Epidermal melanocyte (primary cell): ENCODE measurements around the gene RASSF1.

ENCODE experiments used
- DNase-seq: peaks from one replicate; pipeline ENCODE4 v3.0.0; 2011; ENCODE audit warnings: low spot score; ENCODE audit not compliant: insufficient read length

RASSF1 gene

DNA sequence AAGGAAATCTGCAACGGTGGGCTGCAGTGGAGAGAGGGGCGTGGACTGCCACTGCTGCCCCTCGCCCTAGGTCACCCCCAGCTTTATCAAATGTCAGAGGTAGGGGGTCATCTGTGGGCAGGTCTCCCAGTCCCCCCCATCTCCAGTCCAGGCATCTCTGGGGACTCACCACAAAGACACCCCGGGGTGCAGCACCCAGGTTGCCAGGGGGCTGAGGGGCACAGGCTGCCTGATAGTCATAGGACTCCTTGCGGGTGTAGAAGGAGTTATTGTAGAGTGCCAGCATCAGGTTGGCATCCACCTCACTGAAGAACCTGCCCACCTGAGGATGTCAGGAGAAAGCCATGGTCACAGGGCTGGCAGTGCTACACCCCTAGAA, 25.2 kb upstream of the RASSF1 start:
- no peak for DNase-seq

DNA sequence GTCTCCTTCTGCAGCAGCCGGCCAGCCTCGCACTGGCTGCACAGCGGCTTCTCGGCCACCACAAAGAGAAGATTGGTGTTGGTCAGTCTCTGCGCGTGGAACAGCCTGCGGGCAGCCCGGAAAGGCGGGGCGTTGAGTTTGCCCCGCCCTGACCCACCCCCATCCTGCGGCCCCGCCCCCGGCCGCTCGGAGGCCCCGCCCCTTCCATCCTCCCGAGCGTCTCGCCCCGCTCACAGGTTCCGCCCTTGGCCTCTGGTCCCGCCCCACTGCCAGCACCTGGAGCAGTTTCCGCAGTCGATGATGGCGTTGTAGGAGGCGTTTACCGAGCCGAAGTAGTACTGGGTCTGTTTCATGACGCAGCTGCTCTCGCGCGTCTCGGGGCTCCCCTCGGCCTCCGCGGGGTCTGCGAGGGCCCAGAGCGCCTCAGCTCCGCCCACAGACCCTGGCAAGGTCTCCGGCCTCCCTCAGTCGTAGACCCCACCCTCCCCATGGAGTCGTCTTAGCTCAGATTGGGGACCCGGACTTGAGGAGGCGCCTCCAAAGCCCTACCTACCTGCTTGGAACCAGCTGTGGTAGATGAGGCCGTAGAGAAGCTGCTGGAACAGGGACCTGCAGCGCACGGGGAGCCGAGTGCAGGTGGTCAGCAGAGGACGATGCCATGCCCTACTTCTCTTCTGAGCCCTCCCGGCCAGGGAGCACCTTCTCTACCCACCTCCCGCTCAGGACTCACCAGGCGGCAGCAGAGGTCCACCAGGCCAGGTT, 24.6 kb upstream of the RASSF1 start:
- DNase-seq: peak; percentile 75

DNA sequence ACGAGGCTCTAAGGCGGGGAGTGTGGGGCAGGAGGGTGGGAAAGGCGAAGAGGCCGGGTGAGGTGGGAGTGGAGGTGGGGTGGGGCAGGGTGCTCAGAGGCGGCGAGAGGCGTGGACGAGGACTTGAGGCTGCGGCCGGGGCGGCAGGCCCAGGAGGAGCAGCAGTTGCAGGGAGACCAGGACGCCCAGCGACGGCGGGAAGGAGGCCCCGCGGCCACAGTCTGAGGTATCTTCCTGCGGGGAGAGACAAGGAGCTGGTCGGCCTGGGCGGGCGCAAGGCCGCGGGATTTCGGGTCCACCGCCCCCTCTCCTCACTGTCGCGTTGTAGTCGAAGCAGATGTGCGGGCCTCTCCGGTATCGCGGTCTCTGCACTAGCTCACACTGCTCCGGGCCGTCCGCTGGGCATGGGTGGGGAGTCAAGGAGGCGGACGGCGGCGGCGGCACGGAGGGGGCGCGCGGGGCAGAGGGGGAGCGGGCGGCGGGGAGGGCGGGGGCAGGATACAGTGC, 24.0 kb upstream of the RASSF1 start:
- no peak for DNase-seq

DNA sequence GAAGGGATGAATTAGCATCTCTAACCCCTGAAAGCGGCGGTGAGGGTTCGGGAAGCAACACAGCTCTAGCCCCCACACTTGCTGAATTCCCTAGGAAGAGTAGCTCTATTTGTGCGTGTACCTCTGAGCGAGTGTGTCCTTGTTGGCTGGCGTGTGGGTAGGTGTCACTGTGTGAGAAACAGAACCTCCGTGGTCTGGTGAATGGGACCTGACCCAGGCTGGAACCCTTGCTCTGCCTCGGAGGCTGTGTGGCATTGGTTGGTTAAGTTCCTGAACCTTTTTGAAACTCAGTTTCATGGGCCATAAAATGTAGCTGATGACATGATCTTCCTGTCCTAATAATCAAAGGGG, 19.1 kb upstream of the RASSF1 start:
- no peak for DNase-seq

DNA sequence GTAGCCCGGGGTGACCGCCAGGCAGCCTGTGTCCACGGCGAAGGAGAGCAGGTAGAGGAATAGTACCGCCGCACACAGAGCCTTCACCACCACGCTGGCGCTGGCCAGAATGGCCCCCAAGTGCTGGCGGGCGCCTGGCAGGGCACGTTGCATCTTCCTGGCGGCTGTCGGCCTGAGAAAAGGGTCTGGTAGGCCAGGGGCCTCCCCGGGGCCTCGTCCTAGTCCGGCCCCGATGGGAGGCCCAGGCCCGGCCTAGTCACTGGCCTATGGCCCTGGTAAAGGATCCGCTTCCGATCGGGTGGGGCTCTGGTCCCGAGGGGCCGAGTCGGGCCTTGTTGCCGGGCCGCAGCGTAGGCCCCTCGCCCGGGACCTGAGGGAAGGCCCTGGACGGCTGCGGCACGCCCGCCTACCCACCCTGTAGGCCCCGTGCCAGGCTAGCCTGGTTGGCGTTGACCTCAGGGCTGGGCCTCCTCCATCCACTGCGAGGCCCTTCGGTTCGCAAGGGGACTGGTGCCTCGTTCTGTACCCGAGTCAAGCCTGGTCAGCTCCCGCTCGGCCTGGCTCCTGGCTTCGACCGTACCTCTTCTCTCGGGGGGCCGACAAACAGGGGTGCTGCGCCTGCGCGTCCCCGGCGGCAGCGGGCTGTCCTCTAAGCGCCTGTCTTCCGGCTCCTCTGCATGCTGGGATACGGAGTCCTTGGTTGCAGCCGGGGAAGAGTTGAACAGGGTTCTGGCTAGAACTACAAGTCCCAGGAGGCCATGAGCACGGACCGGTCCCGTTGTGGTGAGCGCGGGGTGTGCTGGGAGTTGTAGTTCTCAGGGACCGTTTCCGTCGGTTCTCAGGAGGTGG, 18.5 kb upstream of the RASSF1 start, which contains the start of gene TMEM115:
Gene TMEM115, minus strand, starts transcription at position 611 of the 849 bp plus-strand sequence. Its CDS starts 458 bp downstream, at position 153.
- DNase-seq: peak; percentile 96

DNA sequence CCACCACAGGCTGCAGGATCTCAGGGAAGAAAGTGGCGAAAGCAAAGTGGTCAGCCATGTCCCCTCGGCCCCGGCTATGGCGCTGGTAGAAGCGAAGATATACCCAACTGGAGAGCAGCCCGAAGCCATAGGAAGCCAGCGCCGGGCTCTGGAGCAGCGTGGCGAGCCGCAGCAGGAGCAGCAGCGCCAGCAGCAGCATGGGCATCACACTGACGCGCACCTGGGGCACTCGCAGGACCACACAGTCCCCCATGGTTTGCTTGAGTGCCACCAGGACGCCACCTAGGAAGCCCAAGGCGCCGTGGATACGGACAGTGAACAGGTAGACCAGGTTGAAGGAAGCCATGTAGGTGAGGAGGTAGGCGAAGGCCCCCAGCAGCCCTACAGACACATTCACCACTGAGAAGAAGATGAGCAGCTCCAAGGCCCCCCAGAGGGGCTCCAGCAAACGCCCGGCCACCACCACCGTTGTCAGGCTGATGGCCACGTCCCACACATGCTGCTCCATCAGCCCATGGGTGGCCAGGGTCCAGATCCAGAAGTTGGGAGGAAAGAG, 17.8 kb upstream of the RASSF1 start:
- no peak for DNase-seq

DNA sequence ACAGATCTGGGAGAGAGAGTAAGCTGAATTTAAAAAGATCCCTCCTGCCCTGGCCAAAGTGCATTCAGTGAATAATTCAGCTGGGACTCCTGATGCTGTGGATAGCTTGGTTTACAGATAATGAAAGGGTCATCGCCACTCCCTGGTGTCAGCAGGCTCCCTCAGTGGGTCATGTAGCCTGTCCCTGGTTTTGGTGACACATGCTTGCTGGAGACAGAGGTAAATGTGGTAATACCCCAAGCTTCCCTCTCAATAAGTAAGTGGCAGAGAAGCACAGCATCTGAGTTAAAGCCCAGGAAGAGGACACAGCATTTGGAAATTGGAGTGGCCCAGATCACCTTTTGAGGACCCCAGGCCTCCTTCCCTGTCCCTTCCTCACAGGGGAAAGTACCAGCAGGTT, 16.8 kb upstream of the RASSF1 start:
- DNase-seq: no peak

DNA sequence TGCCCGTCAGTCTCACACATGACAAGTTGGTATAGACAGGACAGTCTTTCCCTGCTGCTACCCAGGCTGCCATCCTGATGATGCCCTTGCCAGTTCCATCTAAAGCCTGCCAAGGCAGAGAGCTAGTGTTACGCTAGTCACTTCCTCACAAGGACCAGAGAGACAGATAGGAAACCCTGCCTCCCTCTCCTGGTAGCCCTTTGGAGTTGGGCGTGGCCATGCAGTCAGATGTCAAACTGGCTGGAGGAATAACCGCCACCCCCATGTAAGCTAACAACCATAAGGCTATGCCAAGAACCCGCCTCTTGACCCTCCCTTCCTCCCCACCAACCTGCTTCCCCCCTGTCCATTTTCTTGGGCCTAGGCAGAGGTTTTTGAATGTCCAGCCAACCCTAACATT, 15.9 kb upstream of the RASSF1 start:
- DNase-seq: no peak

DNA sequence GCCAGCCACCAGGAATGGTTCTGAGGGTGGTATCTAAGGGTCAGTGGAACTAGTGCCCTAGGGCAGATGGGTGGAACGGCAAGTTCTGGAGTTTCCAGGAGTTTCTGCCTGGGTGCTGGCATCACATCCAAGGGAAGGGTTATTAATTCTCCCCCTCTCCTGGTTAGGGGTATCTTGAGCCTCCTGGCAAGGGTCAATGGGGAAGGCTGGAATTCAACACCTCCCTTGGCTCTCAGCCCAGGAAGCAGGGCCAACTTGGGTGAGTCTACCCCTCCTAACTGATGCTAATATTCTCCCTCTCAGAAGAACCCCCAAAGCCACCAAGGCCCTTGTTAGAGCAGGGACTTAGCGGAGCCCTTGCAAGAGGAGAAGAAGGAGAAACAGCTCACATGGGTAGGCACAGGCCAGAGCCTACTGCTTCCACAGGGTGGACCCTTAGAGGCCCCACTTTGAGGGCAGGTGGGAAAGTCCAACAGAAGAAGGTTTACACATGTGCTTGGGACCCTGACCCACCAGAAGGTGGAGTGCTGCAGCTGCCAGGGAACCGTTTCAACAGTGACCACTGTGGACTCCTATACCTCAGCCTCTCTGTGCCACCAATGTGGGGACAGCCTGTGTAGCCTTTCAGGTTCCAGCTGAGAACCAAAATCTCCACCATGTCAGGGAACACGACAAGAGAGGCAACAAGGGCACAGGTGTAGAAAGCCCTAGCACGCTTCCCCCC, 15.4 kb upstream of the RASSF1 start:
- no peak for DNase-seq

DNA sequence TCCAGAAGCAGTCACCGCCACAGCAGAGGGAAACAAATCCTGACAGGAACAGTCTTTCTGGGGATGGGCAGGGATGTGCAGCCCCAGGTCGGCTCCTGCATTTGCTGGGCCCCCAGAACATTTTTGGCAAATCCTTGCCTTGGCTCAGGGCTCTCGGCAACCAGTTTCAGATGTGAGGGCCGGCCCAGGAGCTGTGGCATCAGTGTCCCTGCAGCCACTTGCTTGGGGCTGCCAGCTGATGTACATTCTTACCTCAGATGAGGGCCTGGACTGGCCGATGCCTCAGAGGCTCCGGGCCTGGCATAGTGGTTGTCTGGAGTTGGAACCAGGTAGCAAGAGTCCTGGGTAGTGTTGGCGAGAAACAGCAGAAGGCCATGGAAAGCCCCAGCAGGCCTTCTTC, 14.2 kb upstream of the RASSF1 start:
- DNase-seq: no peak

DNA sequence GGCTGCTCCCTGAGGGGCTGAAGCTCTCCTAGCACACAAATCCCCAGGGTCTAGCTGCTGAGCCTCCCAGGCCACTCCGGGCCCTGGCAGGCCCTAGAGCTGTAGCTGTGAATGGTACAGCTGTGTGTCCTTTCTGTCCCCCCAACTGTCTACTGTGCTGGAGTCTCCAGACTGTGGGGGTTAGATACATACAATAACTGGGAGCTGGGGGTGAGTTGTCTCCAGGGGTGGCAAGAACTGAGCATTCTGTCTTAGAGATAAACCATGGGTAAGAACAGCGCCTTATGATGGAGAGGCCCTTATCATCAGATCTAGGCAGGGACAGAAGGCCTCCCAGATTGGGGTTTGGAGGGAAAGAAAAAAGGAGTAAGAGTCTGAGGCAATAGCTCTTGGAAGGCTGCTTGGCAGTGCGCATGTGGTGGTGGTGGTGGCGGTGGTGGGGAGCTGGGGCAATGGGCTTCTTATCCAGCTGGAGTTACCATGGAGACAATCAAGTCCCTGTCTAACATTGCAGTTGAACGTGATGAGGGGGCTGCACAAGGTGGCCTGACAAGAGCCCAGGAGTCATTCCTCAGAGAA, 13.6 kb upstream of the RASSF1 start:
- no peak for DNase-seq

DNA sequence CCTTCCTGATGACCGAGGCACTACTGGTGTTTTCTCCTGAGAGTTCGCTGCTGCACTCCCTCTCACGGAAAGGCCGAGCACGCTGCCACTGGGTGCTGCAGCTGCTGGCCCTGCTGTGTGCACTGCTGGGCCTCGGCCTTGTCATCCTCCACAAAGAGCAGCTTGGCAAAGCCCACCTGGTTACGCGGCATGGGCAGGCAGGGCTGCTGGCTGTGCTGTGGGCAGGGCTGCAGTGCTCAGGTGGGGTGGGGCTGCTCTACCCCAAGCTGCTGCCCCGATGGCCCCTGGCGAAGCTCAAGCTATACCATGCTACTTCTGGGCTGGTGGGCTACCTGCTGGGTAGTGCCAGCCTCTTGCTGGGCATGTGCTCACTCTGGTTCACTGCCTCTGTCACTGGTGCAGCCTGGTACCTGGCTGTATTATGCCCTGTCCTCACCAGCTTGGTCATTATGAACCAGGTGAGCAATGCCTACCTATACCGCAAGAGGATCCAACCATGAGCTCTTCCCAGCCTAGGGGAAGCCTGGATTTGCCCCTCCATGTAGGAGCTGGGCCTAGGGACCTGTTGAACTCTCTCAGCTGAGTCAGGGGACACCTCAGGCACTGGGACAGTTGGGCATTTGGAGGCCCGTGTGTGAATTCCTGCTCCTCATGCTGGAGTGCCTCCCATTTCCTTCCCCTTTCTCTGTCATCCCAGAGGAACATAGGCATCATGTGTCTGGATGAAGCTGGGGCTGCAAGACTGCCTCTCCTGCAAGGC, 12.8 kb upstream of the RASSF1 start:
- DNase-seq: no peak

DNA sequence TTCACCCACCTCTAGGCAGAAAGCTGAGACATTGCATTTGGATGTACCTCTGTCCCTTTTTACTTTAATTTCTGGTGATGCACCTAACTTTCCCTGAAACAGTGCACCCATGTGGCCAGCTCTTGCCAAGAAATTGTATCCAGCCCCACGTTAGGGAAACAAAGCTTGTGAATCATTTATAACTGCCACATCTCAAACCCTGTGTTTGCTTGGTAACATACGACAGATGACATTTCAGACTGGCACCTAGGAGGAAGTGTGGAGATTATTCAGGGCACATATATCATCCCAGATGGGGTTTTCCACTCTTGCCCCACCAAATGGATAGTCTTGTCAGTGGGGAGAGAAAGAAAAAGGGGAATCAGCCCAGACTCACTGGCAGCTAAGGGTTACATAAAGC, 12.1 kb upstream of the RASSF1 start:
- no peak for DNase-seq

DNA sequence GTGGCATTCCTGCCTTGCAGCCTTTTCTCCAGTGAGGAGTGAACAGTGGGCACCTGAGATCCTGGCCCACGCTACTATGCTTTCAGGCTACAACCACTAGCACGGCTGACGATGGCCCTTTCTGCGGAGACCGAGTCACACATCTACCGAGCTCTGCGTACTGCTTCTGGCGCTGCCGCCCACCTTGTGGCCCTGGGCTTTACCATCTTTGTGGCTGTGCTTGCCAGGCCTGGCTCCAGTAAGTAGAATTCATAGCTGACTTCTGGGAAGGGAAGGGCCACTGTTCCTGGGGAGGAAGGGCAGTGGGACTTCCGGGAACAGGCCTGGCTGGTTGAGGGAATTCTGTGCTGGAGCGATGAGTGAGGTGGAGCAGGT, 10.7 kb upstream of the RASSF1 start:
- no peak for DNase-seq

DNA sequence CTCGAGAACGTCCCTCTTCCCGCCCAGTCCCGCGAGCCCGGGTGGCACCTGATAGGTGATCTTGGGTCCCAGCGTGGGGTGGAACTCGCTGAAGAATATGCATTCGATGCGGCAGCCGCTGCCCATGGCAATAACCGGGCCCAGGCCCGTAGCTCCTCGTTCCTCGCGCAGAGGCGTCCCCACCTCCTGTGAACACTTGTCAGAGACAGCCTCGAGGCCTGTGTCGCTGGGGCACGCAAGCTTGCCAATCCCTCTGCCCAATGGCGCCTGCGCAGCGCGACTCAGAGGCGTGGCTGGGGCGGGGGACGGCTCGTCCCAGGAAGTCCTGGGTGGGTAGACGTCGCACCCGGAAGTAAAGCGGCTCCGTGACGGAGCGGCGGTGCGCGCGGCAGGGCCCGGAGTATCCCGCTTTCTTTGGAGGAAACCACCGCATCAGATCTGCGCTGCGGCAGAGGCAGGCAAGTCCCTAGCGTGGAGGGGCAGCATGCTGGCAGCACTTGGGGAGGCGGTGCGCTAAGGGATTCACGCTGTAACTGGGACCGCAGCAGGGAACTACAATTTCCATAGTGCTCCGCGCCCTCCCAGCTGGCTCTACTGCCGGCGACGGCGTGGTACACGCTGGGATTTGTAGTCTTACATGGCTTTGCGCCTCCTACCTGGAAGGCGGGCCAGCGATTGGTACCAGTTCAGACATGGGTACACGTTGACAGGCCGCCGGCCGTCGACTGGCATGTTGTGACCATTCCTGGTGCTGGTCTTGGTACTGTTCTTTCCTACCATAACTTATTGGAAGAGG, 10.1 kb upstream of the RASSF1 start, which contains the start of the genes CYB561D2 and NPRL2:
Gene CYB561D2, plus strand, starts transcription at position 336 of the 796 bp plus-strand sequence. CDS start 572 bp downstream, outside the sequence.
Gene NPRL2, minus strand, starts transcription at position 249 of the 796 bp plus-strand sequence. Its CDS starts 123 bp downstream, at position 126.
- DNase-seq: peak; percentile 99

DNA sequence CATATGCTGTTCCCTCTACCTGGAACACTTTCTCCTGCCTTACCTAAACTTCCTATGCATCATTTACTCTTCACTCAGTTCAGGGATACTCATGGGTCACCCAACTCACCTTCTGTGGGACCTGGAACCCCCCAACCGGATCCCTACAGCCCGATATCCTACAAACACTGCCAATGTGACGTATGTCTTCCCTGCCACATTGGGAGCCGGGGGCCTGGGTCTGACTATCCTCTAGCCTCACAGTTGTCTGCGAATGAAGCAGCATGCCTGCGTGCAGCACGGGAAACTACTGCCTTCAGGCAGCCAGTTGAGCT, 9.5 kb upstream of the RASSF1 start:
- no peak for DNase-seq

DNA sequence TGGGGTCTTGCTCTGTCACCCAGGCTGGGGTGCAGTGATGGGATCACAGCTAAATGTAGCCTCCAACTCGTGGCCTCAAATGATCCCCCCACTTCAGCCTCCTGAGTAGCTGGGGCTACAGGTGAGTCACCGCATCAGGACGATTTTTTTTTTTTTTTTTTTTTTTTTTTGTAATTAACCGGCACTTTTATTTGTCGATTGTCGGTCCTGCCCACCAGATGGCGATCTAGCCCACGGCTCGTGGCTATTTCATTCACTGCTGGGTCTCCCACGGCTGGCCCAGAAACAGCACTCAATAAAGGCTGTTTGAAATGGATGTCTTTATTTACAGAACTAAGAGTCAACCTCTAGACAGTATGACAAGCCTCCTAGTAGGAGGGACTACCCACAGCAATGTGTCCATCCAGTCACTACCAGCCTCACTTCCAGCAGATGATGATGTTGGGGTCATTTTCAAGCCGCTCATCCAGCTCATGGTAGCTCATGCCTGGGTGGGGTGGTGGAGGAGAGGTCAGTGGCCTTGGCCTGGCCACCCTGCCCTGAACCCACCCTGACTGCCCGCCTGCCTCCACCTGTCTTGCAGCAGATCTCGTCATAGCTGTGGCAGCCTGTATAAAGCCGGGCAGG, 6.7 kb upstream of the RASSF1 start:
- DNase-seq: peak; percentile 72

DNA sequence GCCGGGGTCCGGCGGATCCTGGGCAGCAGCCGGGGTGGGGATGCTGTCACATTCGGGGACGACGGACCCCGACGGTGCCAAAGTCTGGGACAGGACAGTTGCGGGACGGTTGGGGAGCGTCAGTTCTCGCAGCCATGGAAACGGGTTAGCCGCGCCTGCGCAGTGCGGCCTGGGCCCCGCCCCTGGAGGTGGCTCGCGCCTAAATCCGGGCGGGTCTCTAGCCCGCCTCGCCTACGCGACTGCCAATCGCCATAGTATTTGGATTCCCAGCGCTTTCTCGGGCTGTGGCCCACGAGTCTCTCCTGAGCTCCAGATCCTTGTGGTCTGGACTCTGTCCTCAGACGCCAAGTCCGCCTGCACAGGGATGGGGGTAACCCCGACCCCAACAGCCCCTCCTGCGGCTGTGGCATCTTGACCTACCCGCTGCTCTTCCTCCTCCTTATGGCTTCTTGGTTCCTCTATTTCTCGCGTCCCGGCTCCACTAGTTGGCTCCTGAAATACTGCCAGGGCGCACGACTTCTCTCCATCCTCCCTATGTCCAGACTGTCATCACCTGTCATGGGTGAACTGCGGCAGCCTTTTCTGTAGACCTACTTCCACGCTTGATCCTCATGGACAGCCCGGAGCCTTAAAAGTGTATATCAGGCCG, 5.1 kb upstream of the RASSF1 start, which contains the start of gene ZMYND10:
Gene ZMYND10, minus strand, starts transcription at position 147 of the 649 bp plus-strand sequence. CDS start 153 bp downstream, outside the sequence.
- DNase-seq: peak; percentile 81
